GM12878 (cell line): ENCODE results near the gene FBN2. TPM values are rescaled to one million over a fixed set of nuclear protein-coding genes. Genes with fewer than 3 reads are reported as not detected.

Source experiments
- ATAC-seq: fragments of 200-7000 bp; cut with Tn5 transposase; 3 replicates; pipeline ENCODE4 v1.9.1; 2020; ENCODE audit warnings: mild to moderate bottlenecking, moderate library complexity
- BruUV-seq: library from RNA; stranded (reverse); fragments of 400-500 nt; replicated peaks from 2 replicates; lab custom pipeline; 2021; lab: Mats Ljungman, UMichigan
- CTCF ChIA-PET: fragments of 300-600 bp; sonication (Branson Sonifier 250); formaldehyde crosslinking; extraction: SDS; loops from one replicate; lab custom pipeline; 2021; ENCODE audit warnings: inconsistent platforms; lab: Yijun Ruan, JAX
- POLR2A ChIA-PET: fragments of 350-600 bp; formaldehyde crosslinking; extraction: SDS; loops from one replicate; lab custom pipeline; 2021; ENCODE audit warnings: inconsistent platforms; lab: Charles Lee
- RAD21 ChIA-PET: fragments of 300-600 bp; sonication (Branson Sonifier 250); formaldehyde crosslinking; loops from one replicate; lab custom pipeline; 2023; ENCODE audit warnings: antibody characterized with exemption; ENCODE audit not compliant: unreplicated experiment; lab: Charles Lee
- SMC1A ChIA-PET: fragments of 300-600 bp; sonication (Branson Sonifier 250); formaldehyde crosslinking; loops from one replicate; lab custom pipeline; 2023; ENCODE audit not compliant: unreplicated experiment, uncharacterized antibody; lab: Charles Lee
- DNase-seq: peaks from one replicate; pipeline ENCODE4 v3.0.0-alpha.2; 2011; ENCODE audit warnings: low read depth, low spot score
- FAIRE-seq: peaks from 3 replicates; lab custom pipeline; 2011; peaks lifted over from hg19 to GRCh38; lab: Jason Lieb, UNC
- H2AFZ ChIP-seq: 2 replicates; pipeline ENCODE4 v1.6.0; 2011; ENCODE audit warnings: low read depth, low read length, control low read depth; ENCODE audit not compliant: control insufficient read depth
- H3K27ac ChIP-seq: 2 replicates; pipeline ENCODE4 v1.5.1; 2011; ENCODE audit warnings: control low read depth; ENCODE audit not compliant: control insufficient read depth, insufficient read depth
- H3K27me3 ChIP-seq, 2 experiments: replicated peaks in 1 of 2; 2 replicates each; pipeline versions ENCODE4 v1.6.0 to v1.6.1; 2011; ENCODE audit warnings: low read length in 1 of 2; ENCODE audit not compliant: control insufficient read depth in 2 of 2, insufficient read depth in 2 of 2
- H3K36me3 ChIP-seq, 2 experiments: 2 replicates each; pipeline ENCODE4 v1.5.1; 2011; ENCODE audit warnings: low read length in 1 of 2; ENCODE audit not compliant: control insufficient read depth in 2 of 2, insufficient read depth in 2 of 2
- H3K4me1 ChIP-seq: 2 replicates; pipeline ENCODE4 v1.6.1; 2011; ENCODE audit warnings: mild to moderate bottlenecking, low read length, moderate library complexity, mixed read lengths; ENCODE audit not compliant: control insufficient read depth, insufficient read depth
- H3K4me2 ChIP-seq: 2 replicates; pipeline ENCODE4 v1.6.0; 2011; ENCODE audit warnings: control low read depth; ENCODE audit not compliant: control insufficient read depth, insufficient read depth
- H3K4me3 ChIP-seq: fragments of 200-600 bp; sonication (generic); 2 replicates; pipeline ENCODE4 v1.5.1; 2016
- H3K79me2 ChIP-seq: 2 replicates; pipeline ENCODE4 v1.6.0; 2011; ENCODE audit warnings: low read length; ENCODE audit not compliant: control insufficient read depth, insufficient read depth
- H3K9ac ChIP-seq: 2 replicates; pipeline ENCODE4 v1.8.0; 2011; ENCODE audit warnings: low read length, control low read depth, mixed read lengths; ENCODE audit not compliant: control insufficient read depth, insufficient read depth
- H3K9me3 ChIP-seq: replicated peaks from 3 replicates; pipeline ENCODE4 v1.5.1; 2011; ENCODE audit warnings: mild to moderate bottlenecking, low read length; ENCODE audit not compliant: control insufficient read depth, insufficient read depth
- H4K20me1 ChIP-seq: 2 replicates; pipeline ENCODE4 v1.6.0; 2011; ENCODE audit not compliant: control insufficient read depth, insufficient read depth
- ATF7 ChIP-seq: fragments of 450-650 bp; IDR thresholded peaks from 2 replicates; pipeline ENCODE4 v1.6.1; 2016; ENCODE audit warnings: low read depth, mild to moderate bottlenecking
- BRCA1 ChIP-seq: IDR thresholded peaks from 2 replicates; pipeline ENCODE4 v1.6.1; 2011; ENCODE audit warnings: low read depth, low read length, improper control_type of control experiment
- CBX3 ChIP-seq: fragments of 200-600 bp; sonication (generic); IDR thresholded peaks from 2 replicates; pipeline ENCODE4 v1.6.1; 2016; ENCODE audit warnings: low read depth, borderline replicate concordance
- EGR1 ChIP-seq, 2 experiments: IDR thresholded peaks; 1 replicate in 1 of 2; 2 replicates in 1 of 2; pipeline ENCODE4 v1.6.1; 2011 to 2012; ENCODE audit warnings: low read depth in 2 of 2, low read length in 2 of 2, borderline replicate concordance in 1 of 2, mild to moderate bottlenecking in 1 of 2, moderate library complexity in 1 of 2
- EZH2 ChIP-seq: IDR thresholded peaks from 2 replicates; pipeline ENCODE4 v1.6.1; 2012; ENCODE audit warnings: low read depth, mild to moderate bottlenecking, control low read depth, inconsistent platforms, low read length, borderline replicate concordance; ENCODE audit not compliant: control insufficient read depth
- MTA3 ChIP-seq: IDR thresholded peaks from 2 replicates; pipeline ENCODE4 v1.6.1; 2012; ENCODE audit warnings: low read length, inconsistent platforms, borderline replicate concordance
- PAX5 ChIP-seq: IDR thresholded peaks from 2 replicates; pipeline ENCODE4 v1.6.1; 2011; ENCODE audit warnings: low read depth, low read length, borderline replicate concordance
- PML ChIP-seq: IDR thresholded peaks from 2 replicates; pipeline ENCODE4 v1.6.1; 2012; ENCODE audit warnings: low read length, inconsistent platforms
- SMC3 ChIP-seq: IDR thresholded peaks from 2 replicates; pipeline ENCODE4 v1.6.1; 2011; ENCODE audit warnings: low read length, improper control_type of control experiment, borderline replicate concordance
- SPI1 ChIP-seq: IDR thresholded peaks from 2 replicates; pipeline ENCODE4 v1.6.1; 2011; ENCODE audit warnings: low read depth, mild to moderate bottlenecking, low read length, moderate library complexity, borderline replicate concordance; ENCODE audit not compliant: insufficient read depth
- SUZ12 ChIP-seq: fragments of 200-600 bp; sonication (generic); IDR thresholded peaks from one replicate; pipeline ENCODE4 v1.6.1; 2018; ENCODE audit warnings: antibody characterized with exemption, mild to moderate bottlenecking; ENCODE audit not compliant: unreplicated experiment
- ZNF217 ChIP-seq: fragments of 450-650 bp; IDR thresholded peaks from 2 replicates; pipeline ENCODE4 v1.6.1; 2017; ENCODE audit warnings: antibody characterized with exemption, mild to moderate bottlenecking
- WGBS: methylation state at CpG from one replicate; pipeline ENCODE4 v1.1.6; 2016; ENCODE audit warnings: low lambda C conversion rate; ENCODE audit not compliant: insufficient replicate concordance, insufficient coverage; ENCODE audit errors: missing lambda C conversion rate; 5-methylcytosine and 5-hydroxymethylcytosine counted together
- in situ Hi-C: fragments of 300-500 bp; cut with MboI; formaldehyde crosslinking; loops from 9 replicates; pipeline ENCODE4 v1.14.3; 2018; ENCODE audit warnings: mixed read lengths
- intact Hi-C: fragments of 100-400 bp; cut with micrococcal nuclease; formaldehyde crosslinking; loops from one replicate; pipeline ENCODE4 v1.14.2; 2022; ENCODE audit not compliant: unreplicated experiment
- polyA plus RNA-seq, 11 experiments: library from polyadenylated mRNA; depleted of rRNA in 4 of 11; unstranded in 6 of 11; stranded (reverse) in 5 of 11; fragments of >200 nt; fragmentation: Nextera tagmentation in 4 of 11; fragmentation: Illumina TruSeq in 1 of 11; extraction: Ambion mirVana in 4 of 11; extraction: Trizol in 1 of 11; gene quantifications; 1 replicate in 1 of 11; 2 replicates in 10 of 11; pipeline versions ENCODE4 v1.2.1 to v1.2.3, GENCODE V29; 2011 to 2016; ENCODE audit warnings: inconsistent platforms in 2 of 11, missing spikeins in 2 of 11, low read depth in 1 of 11
- total RNA-seq, 4 experiments: library from RNA; depleted of rRNA in 3 of 4; stranded (reverse); fragments of >200 nt in 3 of 4; fragmentation: Illumina TruSeq in 1 of 4; extraction: Trizol in 1 of 4; gene quantifications; 2 replicates each; pipeline versions ENCODE4 v1.2.1 to v1.2.3, GENCODE V29; 2013 to 2021
- TF ChIP-seq, protein P1 (sequence below): fragments of 450-650 bp; IDR thresholded peaks from 2 replicates; pipeline ENCODE4 v1.6.1; 2017; ENCODE audit warnings: antibody characterized with exemption, mild to moderate bottlenecking, moderate library complexity
- TF ChIP-seq, protein P2 (sequence below): IDR thresholded peaks from 2 replicates; pipeline ENCODE4 v1.6.1; 2012; ENCODE audit warnings: mild to moderate bottlenecking, low read depth, low read length
- TF ChIP-seq, protein P3 (sequence below): fragments of 450-650 bp; IDR thresholded peaks from 2 replicates; pipeline ENCODE4 v1.6.1; 2017; ENCODE audit warnings: mild to moderate bottlenecking, moderate library complexity

FBN2 gene
- total and polyA plus RNA-seq, 10 of the 15 experiments (the other 5 are each of a cell fraction or from before 2014, with no cell fraction given) = 0.01 to 0.98 (median 0.10) TPM; not detected in 3

DNA sequence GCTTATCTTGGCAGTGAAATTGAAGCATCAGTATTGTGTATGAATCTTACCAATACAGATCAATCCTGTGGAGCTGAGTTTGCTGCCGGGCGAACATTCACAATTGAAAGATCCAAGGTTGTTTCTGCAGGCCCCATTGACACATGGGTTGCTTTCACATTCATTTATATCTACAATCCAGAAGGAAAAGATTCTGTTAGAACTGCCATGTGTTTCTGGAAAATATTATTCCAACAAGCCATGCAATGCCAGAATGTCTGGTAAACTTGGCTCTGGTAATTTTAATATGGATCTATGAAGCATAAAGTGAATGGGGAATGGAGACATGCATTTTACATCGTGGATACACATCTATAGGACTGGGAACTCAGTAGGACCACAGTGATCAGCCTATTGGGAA lies 180.8 kb downstream of the FBN2 start:
- ChIA-PET RAD21 (no interaction called here), SMC1A (no interaction called here), CTCF (no interaction called here), POLR2A (no interaction called here)
- Histone ChIP-seq H3K4me1 (no peaks in the 10 kb centered on the region), H3K27ac (no peak overlapping the region), H3K9ac (no peak overlapping the region), H3K9me3 (no peaks in the 10 kb centered on the region), H3K4me2 (no peak overlapping the region), H3K79me2 (no peaks in the 10 kb centered on the region), H2AFZ (no peak overlapping the region), H3K27me3 (no peaks in the 10 kb centered on the region), H4K20me1 (no peaks in the 10 kb centered on the region), H3K36me3 (no peaks in the 10 kb centered on the region), H3K4me3 (no peak overlapping the region)
- BruUV-seq = no TSS peak
- in situ Hi-C loops (no loop called here), intact Hi-C loops (no loop called here)
- FAIRE-seq = no peak
- no peak for DNase-seq
- WGBS = 34% methylated on average over 3 of the region's 3 CpGs
- ATAC-seq = no peak
- TF ChIP-seq CBX3 = no peak
- no peak for TF ChIP-seq BRCA1
- no peak for TF ChIP-seq EZH2
- no peak for TF ChIP-seq SUZ12
- no peak for TF ChIP-seq MTA3
- TF ChIP-seq PML = no peak
- TF ChIP-seq, protein P1, sequence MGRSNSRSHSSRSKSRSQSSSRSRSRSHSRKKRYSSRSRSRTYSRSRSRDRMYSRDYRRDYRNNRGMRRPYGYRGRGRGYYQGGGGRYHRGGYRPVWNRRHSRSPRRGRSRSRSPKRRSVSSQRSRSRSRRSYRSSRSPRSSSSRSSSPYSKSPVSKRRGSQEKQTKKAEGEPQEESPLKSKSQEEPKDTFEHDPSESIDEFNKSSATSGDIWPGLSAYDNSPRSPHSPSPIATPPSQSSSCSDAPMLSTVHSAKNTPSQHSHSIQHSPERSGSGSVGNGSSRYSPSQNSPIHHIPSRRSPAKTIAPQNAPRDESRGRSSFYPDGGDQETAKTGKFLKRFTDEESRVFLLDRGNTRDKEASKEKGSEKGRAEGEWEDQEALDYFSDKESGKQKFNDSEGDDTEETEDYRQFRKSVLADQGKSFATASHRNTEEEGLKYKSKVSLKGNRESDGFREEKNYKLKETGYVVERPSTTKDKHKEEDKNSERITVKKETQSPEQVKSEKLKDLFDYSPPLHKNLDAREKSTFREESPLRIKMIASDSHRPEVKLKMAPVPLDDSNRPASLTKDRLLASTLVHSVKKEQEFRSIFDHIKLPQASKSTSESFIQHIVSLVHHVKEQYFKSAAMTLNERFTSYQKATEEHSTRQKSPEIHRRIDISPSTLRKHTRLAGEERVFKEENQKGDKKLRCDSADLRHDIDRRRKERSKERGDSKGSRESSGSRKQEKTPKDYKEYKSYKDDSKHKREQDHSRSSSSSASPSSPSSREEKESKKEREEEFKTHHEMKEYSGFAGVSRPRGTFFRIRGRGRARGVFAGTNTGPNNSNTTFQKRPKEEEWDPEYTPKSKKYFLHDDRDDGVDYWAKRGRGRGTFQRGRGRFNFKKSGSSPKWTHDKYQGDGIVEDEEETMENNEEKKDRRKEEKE = no peak
- TF ChIP-seq ATF7 = no peak
- TF ChIP-seq, protein P2, sequence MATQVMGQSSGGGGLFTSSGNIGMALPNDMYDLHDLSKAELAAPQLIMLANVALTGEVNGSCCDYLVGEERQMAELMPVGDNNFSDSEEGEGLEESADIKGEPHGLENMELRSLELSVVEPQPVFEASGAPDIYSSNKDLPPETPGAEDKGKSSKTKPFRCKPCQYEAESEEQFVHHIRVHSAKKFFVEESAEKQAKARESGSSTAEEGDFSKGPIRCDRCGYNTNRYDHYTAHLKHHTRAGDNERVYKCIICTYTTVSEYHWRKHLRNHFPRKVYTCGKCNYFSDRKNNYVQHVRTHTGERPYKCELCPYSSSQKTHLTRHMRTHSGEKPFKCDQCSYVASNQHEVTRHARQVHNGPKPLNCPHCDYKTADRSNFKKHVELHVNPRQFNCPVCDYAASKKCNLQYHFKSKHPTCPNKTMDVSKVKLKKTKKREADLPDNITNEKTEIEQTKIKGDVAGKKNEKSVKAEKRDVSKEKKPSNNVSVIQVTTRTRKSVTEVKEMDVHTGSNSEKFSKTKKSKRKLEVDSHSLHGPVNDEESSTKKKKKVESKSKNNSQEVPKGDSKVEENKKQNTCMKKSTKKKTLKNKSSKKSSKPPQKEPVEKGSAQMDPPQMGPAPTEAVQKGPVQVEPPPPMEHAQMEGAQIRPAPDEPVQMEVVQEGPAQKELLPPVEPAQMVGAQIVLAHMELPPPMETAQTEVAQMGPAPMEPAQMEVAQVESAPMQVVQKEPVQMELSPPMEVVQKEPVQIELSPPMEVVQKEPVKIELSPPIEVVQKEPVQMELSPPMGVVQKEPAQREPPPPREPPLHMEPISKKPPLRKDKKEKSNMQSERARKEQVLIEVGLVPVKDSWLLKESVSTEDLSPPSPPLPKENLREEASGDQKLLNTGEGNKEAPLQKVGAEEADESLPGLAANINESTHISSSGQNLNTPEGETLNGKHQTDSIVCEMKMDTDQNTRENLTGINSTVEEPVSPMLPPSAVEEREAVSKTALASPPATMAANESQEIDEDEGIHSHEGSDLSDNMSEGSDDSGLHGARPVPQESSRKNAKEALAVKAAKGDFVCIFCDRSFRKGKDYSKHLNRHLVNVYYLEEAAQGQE = no peak
- no peak for TF ChIP-seq PAX5
- no peak for TF ChIP-seq SPI1
- TF ChIP-seq, protein P3, sequence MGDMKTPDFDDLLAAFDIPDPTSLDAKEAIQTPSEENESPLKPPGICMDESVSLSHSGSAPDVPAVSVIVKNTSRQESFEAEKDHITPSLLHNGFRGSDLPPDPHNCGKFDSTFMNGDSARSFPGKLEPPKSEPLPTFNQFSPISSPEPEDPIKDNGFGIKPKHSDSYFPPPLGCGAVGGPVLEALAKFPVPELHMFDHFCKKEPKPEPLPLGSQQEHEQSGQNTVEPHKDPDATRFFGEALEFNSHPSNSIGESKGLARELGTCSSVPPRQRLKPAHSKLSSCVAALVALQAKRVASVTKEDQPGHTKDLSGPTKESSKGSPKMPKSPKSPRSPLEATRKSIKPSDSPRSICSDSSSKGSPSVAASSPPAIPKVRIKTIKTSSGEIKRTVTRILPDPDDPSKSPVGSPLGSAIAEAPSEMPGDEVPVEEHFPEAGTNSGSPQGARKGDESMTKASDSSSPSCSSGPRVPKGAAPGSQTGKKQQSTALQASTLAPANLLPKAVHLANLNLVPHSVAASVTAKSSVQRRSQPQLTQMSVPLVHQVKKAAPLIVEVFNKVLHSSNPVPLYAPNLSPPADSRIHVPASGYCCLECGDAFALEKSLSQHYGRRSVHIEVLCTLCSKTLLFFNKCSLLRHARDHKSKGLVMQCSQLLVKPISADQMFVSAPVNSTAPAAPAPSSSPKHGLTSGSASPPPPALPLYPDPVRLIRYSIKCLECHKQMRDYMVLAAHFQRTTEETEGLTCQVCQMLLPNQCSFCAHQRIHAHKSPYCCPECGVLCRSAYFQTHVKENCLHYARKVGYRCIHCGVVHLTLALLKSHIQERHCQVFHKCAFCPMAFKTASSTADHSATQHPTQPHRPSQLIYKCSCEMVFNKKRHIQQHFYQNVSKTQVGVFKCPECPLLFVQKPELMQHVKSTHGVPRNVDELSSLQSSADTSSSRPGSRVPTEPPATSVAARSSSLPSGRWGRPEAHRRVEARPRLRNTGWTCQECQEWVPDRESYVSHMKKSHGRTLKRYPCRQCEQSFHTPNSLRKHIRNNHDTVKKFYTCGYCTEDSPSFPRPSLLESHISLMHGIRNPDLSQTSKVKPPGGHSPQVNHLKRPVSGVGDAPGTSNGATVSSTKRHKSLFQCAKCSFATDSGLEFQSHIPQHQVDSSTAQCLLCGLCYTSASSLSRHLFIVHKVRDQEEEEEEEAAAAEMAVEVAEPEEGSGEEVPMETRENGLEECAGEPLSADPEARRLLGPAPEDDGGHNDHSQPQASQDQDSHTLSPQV = no peak
- no peak for TF ChIP-seq EGR1 (IDR thresholded peaks at IDR 0.05; ENCODE audit: borderline replicate concordance in 1 of 2, low read depth in 2 of 2, low read length in 2 of 2)
- TF ChIP-seq ZNF217 = no peak
- no peak for TF ChIP-seq SMC3
